Measurements from ENCODE around the gene PSMB8.

PSMB8 gene

DNA sequence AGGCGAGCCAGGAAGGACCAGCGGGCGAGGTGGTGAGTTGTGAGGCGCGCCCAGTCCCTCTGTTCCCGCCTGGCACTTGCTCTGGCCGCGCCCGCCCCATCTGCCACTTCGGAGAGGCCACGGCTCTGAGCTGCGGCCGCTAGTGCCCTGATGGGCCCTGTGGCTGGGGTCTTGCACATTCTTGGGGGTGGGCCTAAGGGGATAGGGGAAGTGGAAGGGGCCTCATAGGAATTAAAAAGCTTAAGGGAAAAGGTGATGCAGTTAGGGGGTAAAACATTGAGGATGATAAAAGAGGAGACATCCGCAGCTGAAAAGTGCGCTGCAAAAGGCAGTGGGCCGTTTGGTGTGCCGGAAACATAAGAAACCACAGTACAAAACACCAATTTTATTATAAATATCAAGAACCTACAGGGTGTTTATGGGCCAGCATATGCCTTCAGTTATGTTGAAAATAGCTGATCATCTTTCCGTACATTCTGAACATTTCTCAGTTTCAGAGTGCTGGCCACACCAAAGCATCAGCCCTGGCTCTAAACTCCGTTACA, 1.1 kb upstream of the PSMB8 start:
- DNase-seq (ENCODE audit: low read depth), result no peak
- peak overlapping the region; percentile 96 for H3K4me3 ChIP-seq (ENCODE audit: low read depth, low read length)
- no peak for TF ChIP-seq CTCF (IDR thresholded peaks at IDR 0.05; ENCODE audit: insufficient read depth, low read depth, low read length, missing control alignments)

- TF ChIP-seq CTCF (IDR thresholded peaks at IDR 0.05; ENCODE audit: insufficient read depth, low read depth, low read length, missing control alignments), result no peak
- peak overlapping the region; percentile 96 for H3K4me3 ChIP-seq (ENCODE audit: low read depth, low read length)
- DNase-seq (ENCODE audit: low read depth), result peak; percentile 47
Observed at GRCh38 chr6:32843331-32843978, 392 bp downstream of the PSMB8 start.

DNA sequence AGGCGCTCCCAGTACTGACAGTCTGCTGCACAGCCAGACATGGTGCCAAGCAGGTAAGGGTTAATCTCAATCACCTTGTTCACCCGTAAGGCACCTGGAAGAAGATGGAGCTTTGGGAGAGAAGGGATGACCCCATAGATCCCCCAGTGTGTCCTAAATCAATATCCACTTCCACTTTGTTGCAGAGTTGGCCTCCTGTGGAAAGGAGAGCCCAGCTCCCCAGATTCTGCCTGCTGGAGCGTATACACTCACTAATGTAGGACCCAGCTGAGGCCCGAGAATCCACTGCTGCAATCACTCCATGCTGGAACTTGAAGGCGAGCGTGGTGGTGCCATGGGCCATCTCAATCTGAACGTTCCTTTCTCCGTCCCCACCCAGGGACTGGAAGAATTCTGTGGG, 1.2 kb downstream of the PSMB8 start:
- TF ChIP-seq CTCF (IDR thresholded peaks at IDR 0.05; ENCODE audit: insufficient read depth, low read depth, low read length, missing control alignments), result no peak
- no peak for DNase-seq (ENCODE audit: low read depth)
- peak overlapping the region; percentile 96 for H3K4me3 ChIP-seq (ENCODE audit: low read depth, low read length)

- no peak for DNase-seq (ENCODE audit: low read depth)
- peak overlapping the region; percentile 96 for H3K4me3 ChIP-seq (ENCODE audit: low read depth, low read length)
- no peak for TF ChIP-seq CTCF (IDR thresholded peaks at IDR 0.05; ENCODE audit: insufficient read depth, low read depth, low read length, missing control alignments)
Observed at GRCh38 chr6:32842021-32842650, 1.7 kb downstream of the PSMB8 start.

DNA sequence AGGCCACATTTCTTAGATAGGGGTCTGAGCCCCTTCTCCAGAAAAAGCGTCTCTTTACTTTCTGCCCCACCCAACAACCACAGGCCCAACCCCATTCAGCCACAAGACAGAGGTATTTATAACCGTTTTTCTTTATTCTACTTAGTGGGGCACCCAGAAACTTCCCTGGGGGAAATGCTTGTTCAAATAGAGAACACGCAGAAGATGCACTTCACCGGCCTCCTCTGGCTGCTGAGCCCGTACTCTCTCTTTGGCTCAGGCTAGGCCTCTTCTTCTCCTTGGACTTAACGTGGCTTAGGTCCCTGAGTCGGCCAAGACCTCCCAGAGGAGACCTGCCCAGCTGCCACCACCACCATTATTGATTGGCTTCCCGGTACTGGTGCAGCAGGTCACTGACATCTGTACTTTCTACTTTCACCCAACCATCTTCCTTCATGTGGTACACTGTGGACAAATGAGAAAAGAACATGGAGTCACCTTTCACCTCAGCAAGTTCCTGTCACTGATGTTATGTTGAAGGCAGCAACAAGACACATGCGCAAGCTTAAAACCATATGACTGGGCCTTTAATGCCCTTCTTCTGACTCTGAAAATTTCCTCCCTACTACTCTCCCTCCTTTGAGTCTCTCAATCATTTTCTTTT, 3.1 kb downstream of the PSMB8 start:
- no peak for TF ChIP-seq CTCF (IDR thresholded peaks at IDR 0.05; ENCODE audit: insufficient read depth, low read depth, low read length, missing control alignments)
- DNase-seq (ENCODE audit: low read depth), result peak; percentile 81
- H3K4me3 ChIP-seq (ENCODE audit: low read depth, low read length), result no peak overlapping the region; the same call in 1 of the 2 replicates

- H3K4me3 ChIP-seq (ENCODE audit: low read depth, low read length), result no peak overlapping the region
- DNase-seq (ENCODE audit: low read depth), result no peak
- no peak for TF ChIP-seq CTCF (IDR thresholded peaks at IDR 0.05; ENCODE audit: insufficient read depth, low read depth, low read length, missing control alignments)
Observed at GRCh38 chr6:32839356-32839755, 4.5 kb downstream of the PSMB8 start.
